Osteocyte (in vitro differentiated cells): ENCODE results near the gene INO80C. TPM values are rescaled to one million over a fixed set of nuclear protein-coding genes. Genes with fewer than 3 reads are reported as not detected.

Source experiments
- DNase-seq: peaks from one replicate; pipeline ENCODE4 v3.0.0; 2021; ENCODE audit warnings: mixed read lengths; ENCODE audit not compliant: unreplicated experiment; ENCODE audit errors: extremely low spot score
- H3K27ac Mint-ChIP-seq: one replicate; pipeline ENCODE4 v1.8.0; 2021; ENCODE audit warnings: mild to moderate bottlenecking, mixed read lengths; ENCODE audit not compliant: unreplicated experiment
- H3K27me3 Mint-ChIP-seq: one replicate; pipeline ENCODE4 v1.8.0; 2021; ENCODE audit warnings: mixed read lengths; ENCODE audit not compliant: unreplicated experiment
- H3K36me3 Mint-ChIP-seq: one replicate; pipeline ENCODE4 v1.8.0; 2021; ENCODE audit warnings: mixed read lengths; ENCODE audit not compliant: unreplicated experiment
- H3K4me1 Mint-ChIP-seq: one replicate; pipeline ENCODE4 v1.8.0; 2021; ENCODE audit warnings: mixed read lengths; ENCODE audit not compliant: unreplicated experiment
- H3K4me3 Mint-ChIP-seq: one replicate; pipeline ENCODE4 v1.8.0; 2021; ENCODE audit warnings: mild to moderate bottlenecking, moderate library complexity, mixed read lengths; ENCODE audit not compliant: unreplicated experiment
- H3K9me3 Mint-ChIP-seq: one replicate; pipeline ENCODE4 v1.8.0; 2021; ENCODE audit warnings: mixed read lengths; ENCODE audit not compliant: unreplicated experiment
- total RNA-seq: library from RNA; stranded (reverse); gene quantifications from 2 replicates; pipeline ENCODE4 v1.2.1, GENCODE V29; 2021
- TF ChIP-seq, protein P1 (sequence below): fragments of 200-600 bp; sonication (generic); IDR thresholded peaks from 2 replicates; pipeline ENCODE4 v1.5.0; 2021; ENCODE audit warnings: antibody characterized with exemption, mild to moderate bottlenecking, moderate library complexity

The INO80C gene
- total RNA-seq, 1 donor from 2014 or later, result 30.2 TPM

DNA sequence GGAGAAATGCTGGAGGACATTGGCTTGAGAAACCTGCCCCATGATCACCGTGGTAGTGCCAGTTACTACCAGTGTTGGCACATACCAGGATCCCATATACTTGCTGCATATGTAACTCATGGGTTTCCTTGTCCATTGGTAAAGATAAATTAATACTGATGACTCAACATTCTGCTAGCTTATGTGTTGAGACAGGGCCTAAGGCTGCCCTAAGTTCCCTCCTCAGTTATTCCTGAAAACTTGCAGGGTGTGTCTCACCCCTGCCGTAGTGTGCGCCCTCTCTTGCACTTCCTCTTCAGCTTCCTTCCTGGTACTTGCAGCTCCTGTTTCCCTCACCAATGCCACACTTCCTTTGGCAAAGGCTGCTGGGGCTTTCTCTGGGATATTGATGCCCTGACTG is 4.3 kb upstream of the INO80C start:
- Mint-ChIP-seq H3K27me3 (no peaks in the 10 kb centered on the region), H3K27ac (peak overlapping the region; percentile 6), H3K4me1 (peaks cover 31% of the 10 kb centered on the region), H3K9me3 (peaks cover 3% of the 10 kb centered on the region), H3K4me3 (no peak overlapping the region), H3K36me3 (peaks cover 2% of the 10 kb centered on the region)
- TF ChIP-seq, protein P1, sequence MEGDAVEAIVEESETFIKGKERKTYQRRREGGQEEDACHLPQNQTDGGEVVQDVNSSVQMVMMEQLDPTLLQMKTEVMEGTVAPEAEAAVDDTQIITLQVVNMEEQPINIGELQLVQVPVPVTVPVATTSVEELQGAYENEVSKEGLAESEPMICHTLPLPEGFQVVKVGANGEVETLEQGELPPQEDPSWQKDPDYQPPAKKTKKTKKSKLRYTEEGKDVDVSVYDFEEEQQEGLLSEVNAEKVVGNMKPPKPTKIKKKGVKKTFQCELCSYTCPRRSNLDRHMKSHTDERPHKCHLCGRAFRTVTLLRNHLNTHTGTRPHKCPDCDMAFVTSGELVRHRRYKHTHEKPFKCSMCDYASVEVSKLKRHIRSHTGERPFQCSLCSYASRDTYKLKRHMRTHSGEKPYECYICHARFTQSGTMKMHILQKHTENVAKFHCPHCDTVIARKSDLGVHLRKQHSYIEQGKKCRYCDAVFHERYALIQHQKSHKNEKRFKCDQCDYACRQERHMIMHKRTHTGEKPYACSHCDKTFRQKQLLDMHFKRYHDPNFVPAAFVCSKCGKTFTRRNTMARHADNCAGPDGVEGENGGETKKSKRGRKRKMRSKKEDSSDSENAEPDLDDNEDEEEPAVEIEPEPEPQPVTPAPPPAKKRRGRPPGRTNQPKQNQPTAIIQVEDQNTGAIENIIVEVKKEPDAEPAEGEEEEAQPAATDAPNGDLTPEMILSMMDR, result no peak
- DNase-seq, result no peak

DNA sequence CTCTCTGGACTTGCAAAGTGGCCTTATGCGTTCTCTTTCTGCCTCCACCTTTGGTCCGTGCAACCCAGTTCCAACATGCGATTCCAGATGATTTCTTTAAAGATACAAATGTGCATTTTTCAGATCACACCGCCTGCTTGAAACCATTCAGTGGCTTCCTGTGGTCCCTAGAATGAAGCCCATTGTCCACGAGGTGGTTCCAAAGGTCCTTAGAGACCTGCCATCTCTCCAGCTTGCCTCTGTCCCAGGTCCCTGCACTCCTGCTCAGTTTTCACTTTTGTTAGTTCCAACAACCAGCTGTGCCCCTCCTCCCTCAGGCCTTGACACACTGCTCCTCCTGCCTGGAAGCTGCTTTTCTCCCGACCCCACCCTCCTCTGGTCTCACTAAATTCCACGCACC is 3.6 kb upstream of the INO80C start:
- Mint-ChIP-seq H3K27me3 (no peaks in the 10 kb centered on the region), H3K27ac (peak overlapping the region; percentile 24), H3K4me1 (peaks cover 38% of the 10 kb centered on the region), H3K9me3 (peaks cover 3% of the 10 kb centered on the region), H3K4me3 (no peak overlapping the region), H3K36me3 (peaks cover 2% of the 10 kb centered on the region)
- TF ChIP-seq, protein P1, result no peak
- no peak for DNase-seq

DNA sequence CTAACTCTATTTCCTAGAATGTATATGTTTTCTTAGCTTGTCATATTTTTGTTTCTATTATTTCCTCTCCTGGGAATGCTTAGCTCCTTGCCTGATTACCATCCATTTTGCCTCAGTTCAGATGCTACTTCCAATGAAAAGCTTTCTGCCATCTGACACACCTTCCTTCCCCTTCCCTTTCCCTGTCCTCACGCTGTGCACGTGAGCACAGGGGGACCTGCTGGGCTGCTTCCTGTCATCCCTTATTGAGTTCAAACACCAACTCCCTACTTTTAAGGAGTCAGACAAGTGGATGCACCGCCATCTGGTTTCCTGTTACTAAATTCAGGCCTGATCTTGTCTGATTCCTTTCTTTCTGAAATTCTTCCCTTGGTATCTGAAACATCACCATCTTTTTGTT is 2.4 kb upstream of the INO80C start:
- no peak overlapping the region for H3K4me3 Mint-ChIP-seq
- TF ChIP-seq, protein P1, result no peak

DNA sequence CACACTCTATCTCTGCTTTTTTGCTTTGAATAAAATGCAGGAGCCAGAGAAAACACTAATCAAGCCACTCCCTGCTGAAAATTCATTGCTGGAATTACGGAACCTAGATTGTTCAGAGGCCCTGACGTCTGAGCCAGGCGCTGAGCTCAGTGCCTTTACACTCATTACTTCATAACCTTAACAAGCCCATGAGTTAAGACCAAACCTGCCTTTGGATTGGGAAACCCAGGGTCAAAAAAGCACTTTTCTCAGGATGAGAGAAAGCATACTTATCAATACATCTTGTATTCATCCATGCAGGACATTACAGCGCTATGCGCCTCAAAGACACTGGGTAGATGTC is 762 bp downstream of the INO80C start:
- Mint-ChIP-seq H3K4me3 (peak overlapping the region; percentile 98), H3K4me1 (peaks cover 68% of the 10 kb centered on the region), H3K36me3 (no peaks in the 10 kb centered on the region), H3K27ac (peak overlapping the region; percentile 100), H3K9me3 (peaks cover 3% of the 10 kb centered on the region), H3K27me3 (no peaks in the 10 kb centered on the region)
- TF ChIP-seq, protein P1, result no peak
- peak; percentile 10 for DNase-seq

More for the DNA sequence above, 2.4 kb upstream of the INO80C start:
- DNase-seq, result no peak
- Mint-ChIP-seq H3K27ac (no peak overlapping the region), H3K4me1 (peaks cover 49% of the 10 kb centered on the region), H3K36me3 (peaks cover 2% of the 10 kb centered on the region), H3K9me3 (peaks cover 3% of the 10 kb centered on the region), H3K27me3 (no peaks in the 10 kb centered on the region)

DNA sequence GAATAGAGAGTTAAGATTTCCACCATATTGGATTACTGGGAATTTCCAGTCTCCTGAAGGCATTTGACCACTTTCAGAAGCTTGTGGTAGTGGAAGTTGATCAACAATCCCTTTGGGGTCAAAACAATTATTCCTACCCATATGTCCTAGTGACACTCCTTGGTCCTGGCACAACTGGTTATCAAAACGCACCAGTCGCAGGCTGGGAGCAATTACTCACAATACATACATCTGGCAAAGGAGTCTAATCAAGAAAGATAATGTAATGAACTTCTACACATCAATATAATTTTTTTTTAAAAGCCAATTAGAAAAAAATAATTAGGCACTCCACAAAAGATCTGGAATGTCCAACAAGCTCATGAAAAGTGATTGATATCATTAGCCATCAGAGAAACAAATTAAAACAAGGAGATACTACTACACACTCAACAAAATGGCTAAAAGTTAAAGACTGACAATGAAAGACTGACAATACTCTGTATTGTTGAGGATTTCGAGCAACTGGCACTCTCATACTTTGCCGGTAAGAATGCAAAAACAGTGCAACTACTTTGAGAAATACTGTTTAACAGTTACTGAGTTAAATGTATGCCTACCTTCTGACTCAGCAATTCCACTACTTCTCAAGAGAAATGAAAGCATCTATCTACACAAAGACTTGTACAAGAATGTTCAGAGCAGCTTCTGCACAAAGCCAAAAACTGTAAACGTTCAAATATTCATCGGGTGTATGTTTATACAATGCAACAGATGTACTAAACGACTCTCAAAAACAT is 2.0 kb downstream of the INO80C start:
- Mint-ChIP-seq H3K27me3 (no peaks in the 10 kb centered on the region), H3K4me3 (peak overlapping the region; percentile 98), H3K36me3 (no peaks in the 10 kb centered on the region), H3K27ac (peak overlapping the region; percentile 100), H3K9me3 (peaks cover 3% of the 10 kb centered on the region), H3K4me1 (peaks cover 70% of the 10 kb centered on the region)
- no peak for DNase-seq
- TF ChIP-seq, protein P1, result no peak
